Suprapubic skin (tissue), 3 donors: Measurements from ENCODE around the gene CCL19.

ENCODE experiments used
- CTCF ChIP-seq, 2 donors: fragments of 200-600 bp in 1 of 2; fragments of 450-650 bp in 1 of 2; sonication (generic) in 1 of 2; IDR thresholded peaks; one replicate each; pipeline ENCODE4 v1.5.1; 2016 to 2019; ENCODE audit warnings: antibody characterized with exemption in 2 of 2, mild to moderate bottlenecking in 1 of 2, moderate library complexity in 1 of 2
- POLR2AphosphoS5 ChIP-seq, 3 donors: sonication (generic); formaldehyde crosslinking; IDR thresholded peaks; one replicate each; pipeline ENCODE4 v1.6.1; 2017; ENCODE audit warnings: antibody characterized with exemption in 3 of 3

- TF ChIP-seq CTCF (IDR thresholded peaks at IDR 0.05) (no peak), POLR2AphosphoS5 (IDR thresholded peaks at IDR 0.05) (no peak)
Observed at GRCh38 chr9:34674440-34674839, 16.6 kb downstream of the CCL19 start.
